ENCODE measurements around the gene CD244.
A peak's percentile ranks its signal among the peaks of the same experiment; 100 is the strongest.
"Not testable (repeated sequence)": the region's sequence is repeated elsewhere in the genome, so short reads cannot be mapped to it uniquely, and the experiment has no call there.

CD244 gene

GRCh38 chr1:160808289-160808688 is 54.4 kb downstream of the CD244 start:
- FAIRE-seq: no peak

GRCh38 chr1:160807738-160808137 is 54.9 kb downstream of the CD244 start:
- FAIRE-seq: no peak

GRCh38 chr1:160807247-160807646 is 55.4 kb downstream of the CD244 start:
- no peak for FAIRE-seq

GRCh38 chr1:160806784-160807183 is 55.9 kb downstream of the CD244 start:
- peak; percentile 70 for FAIRE-seq

GRCh38 chr1:160806109-160806665 is 56.5 kb downstream of the CD244 start:
- FAIRE-seq: peak; percentile 51

- no peak for FAIRE-seq
These were observed 60.7 kb downstream of the CD244 start for GRCh38 chr1:160801836-160802580.

- peak; percentile 15 for FAIRE-seq
These were observed 61.9 kb downstream of the CD244 start for GRCh38 chr1:160800645-160801408.

- no peak for FAIRE-seq
These were observed 62.5 kb downstream of the CD244 start for GRCh38 chr1:160800142-160800541.

- no peak for FAIRE-seq
These were observed 63.0 kb downstream of the CD244 start for GRCh38 chr1:160799641-160800040.

GRCh38 chr1:160798439-160798838 is 64.2 kb downstream of the CD244 start:
- no peak for FAIRE-seq

GRCh38 chr1:160797861-160798273 is 64.8 kb downstream of the CD244 start:
- FAIRE-seq: no peak

GRCh38 chr1:160797271-160797709 is 65.4 kb downstream of the CD244 start:
- FAIRE-seq: no peak

- FAIRE-seq: no peak
These were observed 66.7 kb downstream of the CD244 start, which contains the start of gene LY9 for GRCh38 chr1:160795951-160796383. Gene LY9, plus strand, starts transcription at chr1:160796174. Its CDS starts 14 bp downstream, at chr1:160796188.

- no peak for FAIRE-seq
These were observed 68.3 kb downstream of the CD244 start for GRCh38 chr1:160794376-160794775.

- FAIRE-seq: no peak
These were observed 72.7 kb downstream of the CD244 start for GRCh38 chr1:160789702-160790611.

GRCh38 chr1:160789051-160789701 is 73.5 kb downstream of the CD244 start:
- no peak for FAIRE-seq

- FAIRE-seq: not testable (repeated sequence)
These were observed 79.5 kb downstream of the CD244 start for GRCh38 chr1:160782988-160783765.

GRCh38 chr1:160781914-160782689 is 80.6 kb downstream of the CD244 start:
- FAIRE-seq: no peak

- no peak for FAIRE-seq
These were observed 81.4 kb downstream of the CD244 start for GRCh38 chr1:160781186-160781766.

GRCh38 chr1:160780398-160780755 is 82.3 kb downstream of the CD244 start:
- FAIRE-seq: no peak

Measured in TTC549 (cell line).